HepG2 (cell line): ENCODE measurements around the gene CCDC177. TPM values are rescaled to one million over a fixed set of nuclear protein-coding genes. Genes with fewer than 3 reads are reported as not detected.

Source experiments
- HES4 ChIP-seq: sonication (generic); formaldehyde crosslinking; IDR thresholded peaks from 2 replicates; pipeline ENCODE4 v1.9.0; 2021; ENCODE audit warnings: mild to moderate bottlenecking, missing genetic modification reagents, borderline replicate concordance
- RAD21 ChIP-seq: fragments of 450-650 bp; formaldehyde crosslinking; IDR thresholded peaks from 2 replicates; pipeline ENCODE4 v1.5.0; 2020; ENCODE audit warnings: mild to moderate bottlenecking
- RFX3 ChIP-seq: IDR thresholded peaks from 2 replicates; pipeline ENCODE4 v1.6.1; 2016; ENCODE audit warnings: missing biosample characterization, missing genetic modification reagents
- ZBTB1 ChIP-seq: sonication (generic); formaldehyde crosslinking; IDR thresholded peaks from 2 replicates; pipeline ENCODE4 v1.4.0; 2020; ENCODE audit warnings: missing genetic modification reagents, borderline replicate concordance
- ZKSCAN5 ChIP-seq: sonication (generic); formaldehyde crosslinking; IDR thresholded peaks from 2 replicates; pipeline ENCODE4 v1.5.1; 2020; ENCODE audit warnings: mild to moderate bottlenecking, missing genetic modification reagents
- ZNF12 ChIP-seq: sonication (generic); formaldehyde crosslinking; IDR thresholded peaks from 2 replicates; pipeline ENCODE4 v1.5.0; 2020; ENCODE audit warnings: missing genetic modification reagents
- ZNF224 ChIP-seq: sonication (generic); formaldehyde crosslinking; IDR thresholded peaks from 2 replicates; pipeline ENCODE4 v1.5.0; 2020; ENCODE audit warnings: mild to moderate bottlenecking, missing genetic modification reagents
- ZNF235 ChIP-seq: sonication (generic); formaldehyde crosslinking; IDR thresholded peaks from 2 replicates; pipeline ENCODE4 v1.8.1; 2023; ENCODE audit warnings: mild to moderate bottlenecking, missing genetic modification reagents, borderline replicate concordance
- ZNF660 ChIP-seq: sonication (generic); formaldehyde crosslinking; IDR thresholded peaks from 2 replicates; pipeline ENCODE4 v1.5.1; 2020; ENCODE audit warnings: mild to moderate bottlenecking, low read depth, missing genetic modification reagents, borderline replicate concordance
- ZNF703 ChIP-seq: sonication (generic); formaldehyde crosslinking; IDR thresholded peaks from 2 replicates; pipeline ENCODE4 v1.5.1; 2020; ENCODE audit warnings: missing genetic modification reagents, mild to moderate bottlenecking, moderate library complexity, borderline replicate concordance
- ZNF776 ChIP-seq: sonication (generic); formaldehyde crosslinking; IDR thresholded peaks from 2 replicates; pipeline ENCODE4 v1.4.0; 2020; ENCODE audit warnings: mild to moderate bottlenecking, missing genetic modification reagents
- ZNF883 ChIP-seq: sonication (generic); formaldehyde crosslinking; IDR thresholded peaks from 2 replicates; pipeline ENCODE4 v1.5.1; 2020; ENCODE audit warnings: mild to moderate bottlenecking, missing genetic modification reagents; ENCODE audit errors: not compliant biosample characterization
- polyA plus RNA-seq, 8 experiments: library from polyadenylated mRNA; depleted of rRNA in 3 of 8; stranded (reverse) in 7 of 8; unstranded in 1 of 8; fragments of >200 nt; fragmentation: Illumina TruSeq in 4 of 8; extraction: Trizol in 4 of 8; gene quantifications; 2 replicates each; pipeline versions ENCODE4 v1.2.1 to v1.2.3, GENCODE V29; 2011 to 2016; ENCODE audit warnings: low read depth in 4 of 8, missing spikeins in 1 of 8, mixed read lengths in 1 of 8; ENCODE audit not compliant: insufficient read depth in 1 of 8
- total RNA-seq, 5 experiments: library from RNA; depleted of rRNA; stranded (reverse); fragments of >200 nt; fragmentation: Illumina TruSeq; extraction: Trizol; gene quantifications; 2 replicates each; pipeline ENCODE4 v1.2.3, GENCODE V29; 2016; ENCODE audit warnings: low read depth in 1 of 5
- TF ChIP-seq, protein P1 (sequence below): sonication (generic); formaldehyde crosslinking; conservative IDR thresholded peaks from 2 replicates; pipeline ENCODE4 v1.4.0; 2020; ENCODE audit warnings: mild to moderate bottlenecking, missing genetic modification reagents, moderate library complexity
- TF ChIP-seq, protein P2 (sequence below): IDR thresholded peaks from 2 replicates; pipeline ENCODE4 v1.6.1; 2018; ENCODE audit warnings: missing genetic modification reagents
- TF ChIP-seq, protein P3 (sequence below): sonication (generic); formaldehyde crosslinking; IDR thresholded peaks from 2 replicates; pipeline ENCODE4 v1.5.0; 2020; ENCODE audit warnings: missing genetic modification reagents, mild to moderate bottlenecking, borderline replicate concordance
- TF ChIP-seq, protein P4 (sequence below): sonication (generic); formaldehyde crosslinking; IDR thresholded peaks from 2 replicates; pipeline ENCODE4 v1.4.0; 2020; ENCODE audit warnings: missing genetic modification reagents, borderline replicate concordance
- TF ChIP-seq, protein P5 (sequence below): sonication (generic); formaldehyde crosslinking; IDR thresholded peaks from 2 replicates; pipeline ENCODE4 v1.8.1; 2023; ENCODE audit warnings: mild to moderate bottlenecking, inconsistent platforms, moderate library complexity, missing genetic modification reagents, borderline replicate concordance
- TF ChIP-seq, protein P6 (sequence below): sonication (generic); formaldehyde crosslinking; IDR thresholded peaks from 2 replicates; pipeline ENCODE4 v1.8.1; 2023; ENCODE audit warnings: mild to moderate bottlenecking, moderate library complexity, missing genetic modification reagents

The CCDC177 gene
- total and polyA plus RNA-seq, 2 of the 13 experiments (the other 11 are each of a cell fraction or from before 2014, with no cell fraction given), result not detected

DNA sequence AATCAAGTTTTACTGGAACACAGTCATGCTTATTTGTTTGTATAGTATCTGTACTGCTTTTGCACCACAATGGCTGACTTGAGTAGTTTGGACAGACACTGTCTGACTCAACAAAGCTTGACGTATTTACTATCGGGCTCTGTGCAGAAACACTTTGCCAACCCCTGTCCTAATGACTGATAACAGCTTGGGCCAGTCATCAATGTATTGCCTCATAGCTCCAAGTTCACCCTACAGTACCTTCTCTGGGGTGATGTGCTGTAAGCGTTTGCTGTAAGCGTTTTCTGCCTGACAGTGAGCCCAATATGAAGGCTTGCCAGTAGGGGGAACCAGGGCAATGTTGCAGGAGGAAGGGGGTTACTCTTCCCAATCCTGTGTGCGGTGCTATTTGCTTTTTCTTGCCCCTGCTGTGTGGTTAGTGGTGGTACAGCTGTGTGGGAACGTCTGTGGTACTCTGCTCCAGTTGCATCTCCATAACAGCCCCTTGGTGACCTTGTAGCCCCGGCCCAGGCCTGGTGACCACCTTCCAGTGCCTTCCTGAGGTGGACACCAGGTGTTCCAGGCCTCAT, 5.4 kb upstream of the CCDC177 start (continued):
- TF ChIP-seq, protein P1, sequence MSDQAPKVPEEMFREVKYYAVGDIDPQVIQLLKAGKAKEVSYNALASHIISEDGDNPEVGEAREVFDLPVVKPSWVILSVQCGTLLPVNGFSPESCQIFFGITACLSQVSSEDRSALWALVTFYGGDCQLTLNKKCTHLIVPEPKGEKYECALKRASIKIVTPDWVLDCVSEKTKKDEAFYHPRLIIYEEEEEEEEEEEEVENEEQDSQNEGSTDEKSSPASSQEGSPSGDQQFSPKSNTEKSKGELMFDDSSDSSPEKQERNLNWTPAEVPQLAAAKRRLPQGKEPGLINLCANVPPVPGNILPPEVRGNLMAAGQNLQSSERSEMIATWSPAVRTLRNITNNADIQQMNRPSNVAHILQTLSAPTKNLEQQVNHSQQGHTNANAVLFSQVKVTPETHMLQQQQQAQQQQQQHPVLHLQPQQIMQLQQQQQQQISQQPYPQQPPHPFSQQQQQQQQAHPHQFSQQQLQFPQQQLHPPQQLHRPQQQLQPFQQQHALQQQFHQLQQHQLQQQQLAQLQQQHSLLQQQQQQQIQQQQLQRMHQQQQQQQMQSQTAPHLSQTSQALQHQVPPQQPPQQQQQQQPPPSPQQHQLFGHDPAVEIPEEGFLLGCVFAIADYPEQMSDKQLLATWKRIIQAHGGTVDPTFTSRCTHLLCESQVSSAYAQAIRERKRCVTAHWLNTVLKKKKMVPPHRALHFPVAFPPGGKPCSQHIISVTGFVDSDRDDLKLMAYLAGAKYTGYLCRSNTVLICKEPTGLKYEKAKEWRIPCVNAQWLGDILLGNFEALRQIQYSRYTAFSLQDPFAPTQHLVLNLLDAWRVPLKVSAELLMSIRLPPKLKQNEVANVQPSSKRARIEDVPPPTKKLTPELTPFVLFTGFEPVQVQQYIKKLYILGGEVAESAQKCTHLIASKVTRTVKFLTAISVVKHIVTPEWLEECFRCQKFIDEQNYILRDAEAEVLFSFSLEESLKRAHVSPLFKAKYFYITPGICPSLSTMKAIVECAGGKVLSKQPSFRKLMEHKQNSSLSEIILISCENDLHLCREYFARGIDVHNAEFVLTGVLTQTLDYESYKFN (CRISPR knock-in tag), result peak; percentile 69
- no peak for TF ChIP-seq ZNF235
- no peak for TF ChIP-seq ZNF224 (CRISPR knock-in tag)
- TF ChIP-seq, protein P2, sequence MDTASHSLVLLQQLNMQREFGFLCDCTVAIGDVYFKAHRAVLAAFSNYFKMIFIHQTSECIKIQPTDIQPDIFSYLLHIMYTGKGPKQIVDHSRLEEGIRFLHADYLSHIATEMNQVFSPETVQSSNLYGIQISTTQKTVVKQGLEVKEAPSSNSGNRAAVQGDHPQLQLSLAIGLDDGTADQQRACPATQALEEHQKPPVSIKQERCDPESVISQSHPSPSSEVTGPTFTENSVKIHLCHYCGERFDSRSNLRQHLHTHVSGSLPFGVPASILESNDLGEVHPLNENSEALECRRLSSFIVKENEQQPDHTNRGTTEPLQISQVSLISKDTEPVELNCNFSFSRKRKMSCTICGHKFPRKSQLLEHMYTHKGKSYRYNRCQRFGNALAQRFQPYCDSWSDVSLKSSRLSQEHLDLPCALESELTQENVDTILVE (CRISPR knock-in tag), result peak; percentile 36; the same call in 1 of the 2 replicates
- TF ChIP-seq ZBTB1 (CRISPR knock-in tag), result no peak
- TF ChIP-seq, protein P3, sequence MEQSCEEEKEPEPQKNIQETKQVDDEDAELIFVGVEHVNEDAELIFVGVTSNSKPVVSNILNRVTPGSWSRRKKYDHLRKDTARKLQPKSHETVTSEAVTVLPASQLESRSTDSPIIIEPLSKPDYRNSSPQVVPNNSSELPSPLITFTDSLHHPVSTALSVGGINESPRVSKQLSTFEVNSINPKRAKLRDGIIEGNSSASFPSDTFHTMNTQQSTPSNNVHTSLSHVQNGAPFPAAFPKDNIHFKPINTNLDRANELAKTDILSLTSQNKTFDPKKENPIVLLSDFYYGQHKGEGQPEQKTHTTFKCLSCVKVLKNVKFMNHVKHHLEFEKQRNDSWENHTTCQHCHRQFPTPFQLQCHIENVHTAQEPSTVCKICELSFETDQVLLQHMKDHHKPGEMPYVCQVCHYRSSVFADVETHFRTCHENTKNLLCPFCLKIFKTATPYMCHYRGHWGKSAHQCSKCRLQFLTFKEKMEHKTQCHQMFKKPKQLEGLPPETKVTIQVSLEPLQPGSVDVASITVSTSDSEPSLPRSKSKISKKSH, result no peak
- TF ChIP-seq, protein P4, sequence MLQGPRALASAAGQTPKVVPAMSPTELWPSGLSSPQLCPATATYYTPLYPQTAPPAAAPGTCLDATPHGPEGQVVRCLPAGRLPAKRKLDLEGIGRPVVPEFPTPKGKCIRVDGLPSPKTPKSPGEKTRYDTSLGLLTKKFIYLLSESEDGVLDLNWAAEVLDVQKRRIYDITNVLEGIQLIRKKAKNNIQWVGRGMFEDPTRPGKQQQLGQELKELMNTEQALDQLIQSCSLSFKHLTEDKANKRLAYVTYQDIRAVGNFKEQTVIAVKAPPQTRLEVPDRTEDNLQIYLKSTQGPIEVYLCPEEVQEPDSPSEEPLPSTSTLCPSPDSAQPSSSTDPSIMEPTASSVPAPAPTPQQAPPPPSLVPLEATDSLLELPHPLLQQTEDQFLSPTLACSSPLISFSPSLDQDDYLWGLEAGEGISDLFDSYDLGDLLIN (CRISPR knock-in tag), result no peak
- TF ChIP-seq HES4, result no peak
- TF ChIP-seq, protein P5, sequence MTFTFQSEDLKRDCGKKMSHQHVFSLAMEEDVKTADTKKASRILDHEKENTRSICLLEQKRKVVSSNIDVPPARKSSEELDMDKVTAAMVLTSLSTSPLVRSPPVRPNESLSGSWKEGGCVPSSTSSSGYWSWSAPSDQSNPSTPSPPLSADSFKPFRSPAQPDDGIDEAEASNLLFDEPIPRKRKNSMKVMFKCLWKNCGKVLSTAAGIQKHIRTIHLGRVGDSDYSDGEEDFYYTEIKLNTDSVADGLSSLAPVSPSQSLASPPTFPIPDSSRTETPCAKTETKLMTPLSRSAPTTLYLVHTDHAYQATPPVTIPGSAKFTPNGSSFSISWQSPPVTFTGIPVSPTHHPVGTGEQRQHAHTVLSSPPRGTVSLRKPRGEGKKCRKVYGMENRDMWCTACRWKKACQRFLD (CRISPR knock-in tag), result no peak
- TF ChIP-seq ZNF776, result no peak
- TF ChIP-seq ZKSCAN5, result no peak
- peak; percentile 74; the same call in 1 of the 2 replicates for TF ChIP-seq RAD21
- TF ChIP-seq ZNF12 (CRISPR knock-in tag), result peak; percentile 20; the same call in 1 of the 2 replicates
- TF ChIP-seq RFX3, result no peak
- TF ChIP-seq ZNF703, result no peak
- no peak for TF ChIP-seq ZNF883
- TF ChIP-seq, protein P6, sequence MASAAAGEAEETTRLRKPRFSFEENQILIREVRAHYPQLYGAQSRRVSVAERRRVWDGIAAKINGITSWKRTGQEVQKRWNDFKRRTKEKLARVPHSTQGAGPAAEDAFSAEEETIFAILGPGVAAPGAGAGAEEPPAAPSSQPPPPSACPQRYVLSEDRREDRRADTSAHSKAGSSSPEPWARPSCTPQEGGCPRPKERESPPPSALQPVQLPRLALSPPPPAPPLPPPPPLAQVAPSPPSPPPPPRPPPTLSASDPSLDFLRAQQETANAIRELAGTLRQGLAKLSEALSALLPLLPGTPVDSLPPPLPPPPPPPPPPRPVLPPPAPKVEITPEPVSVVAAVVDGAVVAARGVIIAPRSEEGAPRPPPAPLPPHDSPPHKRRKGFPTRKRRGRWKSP (CRISPR knock-in tag), result no peak
- no peak for TF ChIP-seq ZNF660 (CRISPR knock-in tag)
